ENCODE results near the gene MGAT3.

MGAT3 gene

GRCh38 chr22:39486951-39487825 lies 30.4 kb downstream of the MGAT3 start:
- Histone ChIP-seq H3K36me3 (ENCODE audit: control insufficient read depth, insufficient read depth, low read length, severe bottlenecking) (no peaks in the 10 kb centered on the region), H3K27me3 (replicated peaks; ENCODE audit: control insufficient read depth, insufficient read depth, low read length) (peaks cover 5% of the 10 kb centered on the region), H3K9ac (ENCODE audit: low read length) (no peak overlapping the region), H3K4me1 (ENCODE audit: control insufficient read depth, insufficient read depth, low read length) (peaks cover 3% of the 10 kb centered on the region), H3K4me3 (ENCODE audit: low read length) (no peak overlapping the region), H3K9me3 (ENCODE audit: control insufficient read depth, low read length) (no peaks in the 10 kb centered on the region)
- DNase-seq (ENCODE audit: low read depth) = no peak

GRCh38 chr22:39487826-39488520 lies 31.2 kb downstream of the MGAT3 start:
- no peak overlapping the region for H3K4me3 ChIP-seq (ENCODE audit: low read length)
- no peaks in the 10 kb centered on the region for H3K36me3 ChIP-seq (ENCODE audit: control insufficient read depth, insufficient read depth, low read length, severe bottlenecking)
- peaks cover 5% of the 10 kb centered on the region for H3K27me3 ChIP-seq (replicated peaks; ENCODE audit: control insufficient read depth, insufficient read depth, low read length)
- H3K4me1 ChIP-seq (ENCODE audit: control insufficient read depth, insufficient read depth, low read length) = peaks cover 3% of the 10 kb centered on the region
- H3K9me3 ChIP-seq (ENCODE audit: control insufficient read depth, low read length) = no peaks in the 10 kb centered on the region
- DNase-seq (ENCODE audit: low read depth) = no peak
- no peak overlapping the region for H3K9ac ChIP-seq (ENCODE audit: low read length)

GRCh38 chr22:39488563-39489083 lies 31.8 kb downstream of the MGAT3 start:
- peaks cover 3% of the 10 kb centered on the region for H3K27me3 ChIP-seq (replicated peaks; ENCODE audit: control insufficient read depth, insufficient read depth, low read length)
- H3K9ac ChIP-seq (ENCODE audit: low read length) = no peak overlapping the region
- H3K36me3 ChIP-seq (ENCODE audit: control insufficient read depth, insufficient read depth, low read length, severe bottlenecking) = no peaks in the 10 kb centered on the region
- peaks cover 7% of the 10 kb centered on the region for H3K4me1 ChIP-seq (ENCODE audit: control insufficient read depth, insufficient read depth, low read length)
- no peak for DNase-seq (ENCODE audit: low read depth)
- no peak overlapping the region for H3K4me3 ChIP-seq (ENCODE audit: low read length)
- H3K9me3 ChIP-seq (ENCODE audit: control insufficient read depth, low read length) = no peaks in the 10 kb centered on the region

- Histone ChIP-seq H3K4me3 (ENCODE audit: low read length) (no peak overlapping the region), H3K4me1 (ENCODE audit: control insufficient read depth, insufficient read depth, low read length) (peaks cover 14% of the 10 kb centered on the region), H3K9me3 (ENCODE audit: control insufficient read depth, low read length) (no peaks in the 10 kb centered on the region), H3K27me3 (replicated peaks; ENCODE audit: control insufficient read depth, insufficient read depth, low read length) (no peaks in the 10 kb centered on the region), H3K36me3 (ENCODE audit: control insufficient read depth, insufficient read depth, low read length, severe bottlenecking) (no peaks in the 10 kb centered on the region), H3K9ac (ENCODE audit: low read length) (no peak overlapping the region)
- no peak for DNase-seq (ENCODE audit: low read depth)
These were observed 32.6 kb downstream of the MGAT3 start for GRCh38 chr22:39489094-39490068.

- Histone ChIP-seq H3K36me3 (ENCODE audit: control insufficient read depth, insufficient read depth, low read length, severe bottlenecking) (no peaks in the 10 kb centered on the region), H3K9me3 (ENCODE audit: control insufficient read depth, low read length) (no peaks in the 10 kb centered on the region), H3K27me3 (replicated peaks; ENCODE audit: control insufficient read depth, insufficient read depth, low read length) (no peaks in the 10 kb centered on the region), H3K4me1 (ENCODE audit: control insufficient read depth, insufficient read depth, low read length) (peaks cover 21% of the 10 kb centered on the region), H3K9ac (ENCODE audit: low read length) (no peak overlapping the region), H3K4me3 (ENCODE audit: low read length) (no peak overlapping the region)
- peak; percentile 63 for DNase-seq (ENCODE audit: low read depth)
These were observed 33.5 kb downstream of the MGAT3 start for GRCh38 chr22:39490135-39490798.

GRCh38 chr22:39490966-39491680 lies 34.3 kb downstream of the MGAT3 start:
- H3K9ac ChIP-seq (ENCODE audit: low read length) = no peak overlapping the region
- H3K27me3 ChIP-seq (replicated peaks; ENCODE audit: control insufficient read depth, insufficient read depth, low read length) = no peaks in the 10 kb centered on the region
- no peak overlapping the region for H3K4me3 ChIP-seq (ENCODE audit: low read length)
- DNase-seq (ENCODE audit: low read depth) = no peak
- H3K4me1 ChIP-seq (ENCODE audit: control insufficient read depth, insufficient read depth, low read length) = peaks cover 22% of the 10 kb centered on the region
- H3K36me3 ChIP-seq (ENCODE audit: control insufficient read depth, insufficient read depth, low read length, severe bottlenecking) = no peaks in the 10 kb centered on the region
- H3K9me3 ChIP-seq (ENCODE audit: control insufficient read depth, low read length) = no peaks in the 10 kb centered on the region

GRCh38 chr22:39491696-39492095 lies 34.9 kb downstream of the MGAT3 start:
- Histone ChIP-seq H3K9ac (ENCODE audit: low read length) (no peak overlapping the region), H3K36me3 (ENCODE audit: control insufficient read depth, insufficient read depth, low read length, severe bottlenecking) (no peaks in the 10 kb centered on the region), H3K4me3 (ENCODE audit: low read length) (no peak overlapping the region), H3K9me3 (ENCODE audit: control insufficient read depth, low read length) (no peaks in the 10 kb centered on the region), H3K27me3 (replicated peaks; ENCODE audit: control insufficient read depth, insufficient read depth, low read length) (no peaks in the 10 kb centered on the region), H3K4me1 (ENCODE audit: control insufficient read depth, insufficient read depth, low read length) (peaks cover 26% of the 10 kb centered on the region)
- DNase-seq (ENCODE audit: low read depth) = no peak

- H3K36me3 ChIP-seq (ENCODE audit: control insufficient read depth, insufficient read depth, low read length, severe bottlenecking) = no peaks in the 10 kb centered on the region
- H3K4me3 ChIP-seq (ENCODE audit: low read length) = no peak overlapping the region
- H3K27me3 ChIP-seq (replicated peaks; ENCODE audit: control insufficient read depth, insufficient read depth, low read length) = no peaks in the 10 kb centered on the region
- no peak overlapping the region for H3K9ac ChIP-seq (ENCODE audit: low read length)
- peaks cover 30% of the 10 kb centered on the region for H3K4me1 ChIP-seq (ENCODE audit: control insufficient read depth, insufficient read depth, low read length)
- DNase-seq (ENCODE audit: low read depth) = no peak
- H3K9me3 ChIP-seq (ENCODE audit: control insufficient read depth, low read length) = no peaks in the 10 kb centered on the region
These were observed 35.4 kb downstream of the MGAT3 start for GRCh38 chr22:39492186-39492585.

GRCh38 chr22:39493759-39494158 lies 36.9 kb downstream of the MGAT3 start:
- Histone ChIP-seq H3K36me3 (ENCODE audit: control insufficient read depth, insufficient read depth, low read length, severe bottlenecking) (no peaks in the 10 kb centered on the region), H3K9me3 (ENCODE audit: control insufficient read depth, low read length) (no peaks in the 10 kb centered on the region), H3K4me3 (ENCODE audit: low read length) (no peak overlapping the region), H3K27me3 (replicated peaks; ENCODE audit: control insufficient read depth, insufficient read depth, low read length) (no peaks in the 10 kb centered on the region), H3K4me1 (ENCODE audit: control insufficient read depth, insufficient read depth, low read length) (peaks cover 39% of the 10 kb centered on the region), H3K9ac (ENCODE audit: low read length) (peak overlapping the region; percentile 32)
- peak; percentile 62 for DNase-seq (ENCODE audit: low read depth)
